Stimulated activated naive CD8-positive, alpha-beta T cell treated with anti-CD3 and anti-CD28 coated beads, Interleukin-15, Interleukin-2, amounts not matched to agents 100 U/mL and 50 U/mL, for 24 hours (primary cell): ENCODE measurements around the gene STK32C.

Experiments used
- ATAC-seq: fragments of 150-1000 bp; cut with Tn5 transposase; one replicate; pipeline ENCODE4 v1.10.0; 2021
- DNase-seq: peaks from one replicate; pipeline ENCODE4 v3.0.0; 2021

STK32C gene

GRCh38 chr10:132307823-132308586, at the start of gene STK32C:
Gene STK32C (minus strand): TSS chr10:132307950. CDS start chr10:132307833, 117 bp downstream.
- ATAC-seq, result peak; percentile 86
- DNase-seq, result peak; percentile 93

DNA sequence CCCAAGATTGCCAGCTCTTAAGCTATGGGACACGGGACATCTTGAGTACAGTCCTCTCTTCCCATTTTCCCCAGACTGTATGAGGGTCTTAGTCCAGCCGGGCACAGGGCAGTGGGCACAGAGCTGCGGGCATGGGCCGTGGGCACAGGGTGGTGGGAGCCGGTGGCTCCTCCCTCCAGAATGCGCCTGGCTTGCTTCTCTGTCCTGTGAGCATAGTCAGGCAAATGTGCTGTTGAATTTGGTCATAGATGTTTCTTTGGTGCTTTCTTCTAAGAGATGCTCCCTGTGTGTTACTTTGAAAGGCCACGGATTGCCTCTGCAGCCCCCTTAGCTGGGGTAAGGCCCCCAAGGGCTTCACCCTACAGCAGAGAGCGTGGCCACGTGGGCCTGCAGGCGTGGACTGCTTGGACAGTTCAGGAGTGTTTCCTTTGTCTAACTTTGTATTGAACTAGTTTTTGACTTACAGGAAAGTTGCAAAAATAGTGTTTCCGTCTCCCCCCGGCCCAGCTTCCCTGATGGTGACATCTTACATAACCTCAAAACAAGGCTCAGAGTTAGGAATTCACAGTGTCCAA, 49.0 kb upstream of the STK32C start:
- DNase-seq, result no peak
- ATAC-seq, result no peak

GRCh38 chr10:132355754-132356153, 48.0 kb upstream of the STK32C start:
- DNase-seq (no peak), ATAC-seq (no peak)

DNA sequence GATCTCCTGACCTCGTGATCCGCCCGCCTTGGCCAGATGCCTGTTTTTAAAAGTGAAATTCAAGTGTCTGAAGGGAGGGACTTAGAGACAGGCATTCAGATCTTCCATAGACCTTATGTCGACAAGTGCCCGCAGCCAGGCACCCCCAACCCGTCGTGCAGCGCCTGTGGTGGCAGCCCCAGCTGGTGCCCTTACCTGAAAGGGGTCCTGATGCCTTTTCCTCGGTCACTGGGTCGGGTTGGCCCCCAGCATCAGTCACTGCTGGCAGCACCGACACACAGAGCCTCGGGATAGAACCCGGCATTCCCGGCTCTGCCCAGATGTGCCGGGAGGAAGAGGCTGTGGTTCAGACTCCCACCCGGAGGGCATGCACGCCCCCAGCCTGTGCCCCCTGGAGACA, 47.5 kb upstream of the STK32C start:
- ATAC-seq (no peak), DNase-seq (no peak)

- no peak for DNase-seq
- ATAC-seq, result no peak
These were observed 46.8 kb upstream of the STK32C start for GRCh38 chr10:132354356-132355094.

- DNase-seq (no peak), ATAC-seq (no peak)
These were observed 46.0 kb upstream of the STK32C start for GRCh38 chr10:132353456-132354355.

DNA sequence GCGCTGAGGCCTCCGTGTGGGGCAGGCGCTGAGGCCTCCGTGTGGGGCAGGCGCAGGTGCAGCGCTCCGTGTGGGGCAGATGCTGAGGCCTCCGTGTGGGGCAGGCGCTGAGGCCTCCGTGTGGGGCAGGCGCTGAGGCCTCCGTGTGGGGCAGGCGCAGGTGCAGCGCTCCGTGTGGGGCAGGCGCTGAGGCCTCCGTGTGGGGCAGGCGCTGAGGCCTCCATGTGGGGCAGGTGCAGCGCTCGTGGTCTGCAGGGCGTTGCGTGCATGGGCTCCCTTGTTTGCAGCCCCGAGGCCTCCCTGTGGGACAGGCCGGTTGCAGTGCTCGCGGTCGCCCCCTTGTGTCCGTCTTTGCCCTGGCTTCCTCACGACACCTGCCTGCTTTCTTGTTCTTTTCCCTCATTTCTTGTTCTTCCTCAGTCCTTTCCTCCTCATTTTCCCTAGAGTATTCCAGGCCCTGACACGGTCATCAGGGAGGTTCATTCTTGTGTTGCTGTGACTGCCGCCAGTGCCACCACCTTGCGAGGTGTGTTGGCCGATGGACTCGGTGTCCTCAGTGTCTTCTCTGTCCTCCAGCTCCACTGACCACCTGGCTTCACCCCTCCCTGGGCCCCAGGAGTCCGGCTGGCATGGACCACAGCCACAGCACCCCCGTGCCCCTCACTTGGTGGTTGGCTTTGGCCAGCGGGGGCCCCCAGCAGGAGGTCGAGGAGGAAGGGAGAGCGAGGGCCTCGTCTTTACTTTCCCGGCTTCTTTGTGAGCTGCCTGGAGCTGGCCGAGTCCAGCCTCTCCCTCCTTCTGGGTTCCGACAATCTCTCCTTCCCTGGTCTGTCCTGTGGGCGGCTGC, 44.9 kb upstream of the STK32C start:
- peak; percentile 85 for DNase-seq

DNA sequence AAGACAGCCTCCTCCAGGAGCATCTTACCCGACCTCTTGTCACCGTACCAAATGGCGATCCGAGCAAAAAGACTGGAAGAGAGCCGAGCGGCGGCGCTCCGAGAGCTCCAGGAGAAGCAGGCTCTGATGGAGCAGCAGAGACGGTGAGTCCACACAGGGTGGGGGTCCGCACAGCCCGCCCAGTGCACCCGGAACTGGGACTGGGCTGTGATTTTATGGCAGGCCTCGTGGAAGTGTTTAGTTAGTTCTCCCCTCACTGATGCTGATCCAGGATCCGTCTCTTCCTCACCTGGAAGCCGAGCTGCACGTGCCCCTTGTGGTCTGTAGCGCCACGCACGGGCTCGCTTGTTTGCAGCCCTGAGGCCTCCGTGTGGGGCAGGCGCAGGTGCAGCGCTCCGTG, 43.9 kb upstream of the STK32C start:
- DNase-seq (no peak), ATAC-seq (no peak)

More for the DNA sequence above, 44.9 kb upstream of the STK32C start:
- ATAC-seq, result peak; percentile 62

DNA sequence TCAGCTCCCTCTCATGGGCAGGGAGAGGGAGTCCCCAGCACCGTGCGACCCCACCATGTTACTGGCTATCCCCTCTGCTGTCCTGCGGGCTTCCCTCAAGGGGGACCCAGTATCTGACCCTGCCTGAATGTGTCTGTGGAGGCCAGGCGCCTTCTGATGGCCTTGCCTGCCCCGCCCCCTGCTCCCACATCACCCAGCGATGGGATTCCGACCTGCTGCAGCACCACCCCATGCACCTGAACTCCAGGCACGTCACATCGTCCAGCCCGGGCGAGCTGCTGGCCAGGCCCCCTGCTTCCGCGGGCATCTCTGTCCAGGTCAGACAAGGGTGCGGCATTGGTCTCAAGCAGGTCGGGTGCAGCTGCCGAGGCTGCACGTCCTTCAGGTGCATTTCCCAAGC, 43.2 kb upstream of the STK32C start:
- no peak for DNase-seq
- ATAC-seq, result no peak

- ATAC-seq, result no peak
- DNase-seq, result no peak
These were observed 42.6 kb upstream of the STK32C start for GRCh38 chr10:132350391-132350790.

DNA sequence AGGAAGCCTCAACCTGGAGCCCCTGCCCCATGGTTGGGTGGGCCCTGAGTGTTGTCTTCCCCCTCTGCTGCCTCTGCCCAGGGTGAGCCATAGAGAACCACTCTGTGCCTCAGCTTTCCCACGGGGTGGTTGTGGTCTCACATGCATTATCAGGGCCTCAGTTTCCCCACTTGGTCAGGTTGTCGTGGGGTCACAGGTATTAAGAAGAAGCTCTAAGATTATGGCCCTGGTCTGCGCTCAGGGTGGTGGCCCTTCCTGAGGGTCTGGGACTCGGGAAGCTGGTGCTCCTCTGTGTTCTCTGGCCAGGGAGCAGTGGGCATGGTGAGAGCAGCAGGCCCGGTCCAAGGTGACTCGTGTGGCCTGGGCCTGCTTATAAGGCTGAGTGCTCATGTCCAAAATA, 42.0 kb upstream of the STK32C start:
- ATAC-seq, result no peak
- no peak for DNase-seq

GRCh38 chr10:132347931-132348267, 40.1 kb upstream of the STK32C start:
- ATAC-seq (no peak), DNase-seq (no peak)

DNA sequence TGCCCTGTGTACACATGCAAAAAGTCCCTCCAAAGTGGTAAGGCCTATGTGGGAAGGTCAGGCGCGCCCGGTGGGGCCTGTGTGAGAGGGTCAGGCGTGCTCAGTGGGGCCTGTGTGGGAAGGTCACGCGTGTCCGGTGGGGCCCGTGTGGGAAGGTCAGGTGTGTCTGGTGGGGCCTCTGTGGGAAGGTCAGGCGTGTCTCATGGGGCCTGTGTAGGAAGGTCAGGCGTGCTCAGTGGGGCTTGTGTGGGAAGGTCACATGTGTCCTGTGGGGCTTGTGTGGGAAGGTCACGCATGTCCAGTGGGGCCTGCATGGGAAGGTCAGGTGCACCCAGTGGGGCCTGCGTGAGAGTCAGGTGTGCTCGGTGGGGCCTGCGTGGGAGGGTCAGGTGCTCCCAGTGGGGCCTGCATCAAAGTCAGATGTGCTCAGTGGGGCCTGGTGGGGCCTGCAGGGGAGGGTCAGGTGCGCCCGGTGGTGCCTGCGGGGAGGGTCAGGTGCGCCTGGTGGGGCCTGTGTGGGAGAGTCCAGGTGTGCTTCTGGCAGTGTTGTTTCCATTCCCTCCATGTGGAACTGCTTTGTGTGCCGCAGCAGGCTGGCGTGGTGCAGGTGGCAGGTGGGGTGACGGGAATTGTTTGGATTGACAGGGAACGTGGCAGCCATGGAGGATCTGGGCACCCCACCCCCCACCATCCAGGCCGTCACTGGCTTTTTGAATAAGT, 39.6 kb upstream of the STK32C start:
- ATAC-seq (no peak), DNase-seq (no peak)

DNA sequence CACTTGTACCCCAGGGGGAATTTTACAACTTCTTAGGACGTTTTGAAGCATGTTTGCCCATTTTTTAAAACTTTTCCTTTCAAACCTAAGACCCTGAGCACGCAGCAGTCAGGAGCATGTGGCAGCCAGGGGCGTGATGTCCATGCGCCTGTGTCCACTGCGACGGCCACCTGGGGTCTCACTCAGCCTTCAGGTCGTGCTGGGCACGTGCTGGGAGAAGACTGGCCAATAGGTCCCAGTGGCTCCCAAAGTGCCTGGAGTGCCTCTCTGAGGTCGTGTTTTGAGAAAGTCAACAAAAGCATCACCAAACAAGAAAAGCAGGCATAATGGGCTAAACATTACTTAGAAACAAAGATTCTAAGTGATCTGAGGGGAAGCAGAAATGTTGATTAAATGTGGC, 39.1 kb upstream of the STK32C start:
- DNase-seq (no peak), ATAC-seq (no peak)

GRCh38 chr10:132345345-132345744, 37.6 kb upstream of the STK32C start:
- DNase-seq (no peak), ATAC-seq (no peak)

DNA sequence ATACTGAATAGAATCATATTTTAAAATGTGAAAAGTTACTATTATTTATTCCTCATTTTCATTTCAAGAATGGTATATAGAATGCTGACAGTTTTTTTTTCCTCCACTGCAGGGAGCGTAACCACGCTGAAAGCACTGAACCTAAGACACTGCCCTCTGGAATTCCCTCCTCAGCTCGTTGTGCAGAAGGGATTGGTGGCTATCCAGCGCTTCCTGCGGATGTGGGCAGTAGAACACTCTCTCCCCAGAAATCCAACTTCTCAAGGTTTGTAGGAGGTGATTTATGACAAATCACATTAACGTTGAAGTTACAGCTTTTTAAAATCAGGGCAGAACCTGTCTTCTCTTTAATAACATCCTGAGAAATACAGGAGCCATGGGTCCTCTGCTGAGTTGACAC, 36.6 kb upstream of the STK32C start:
- ATAC-seq (no peak), DNase-seq (no peak)

- ATAC-seq (no peak), DNase-seq (no peak)
These were observed 34.8 kb upstream of the STK32C start for GRCh38 chr10:132342553-132342952.

- ATAC-seq, result no peak
- no peak for DNase-seq
These were observed 34.0 kb upstream of the STK32C start for GRCh38 chr10:132341781-132342180.

GRCh38 chr10:132341017-132341416, 33.3 kb upstream of the STK32C start:
- no peak for ATAC-seq
- DNase-seq, result no peak

DNA sequence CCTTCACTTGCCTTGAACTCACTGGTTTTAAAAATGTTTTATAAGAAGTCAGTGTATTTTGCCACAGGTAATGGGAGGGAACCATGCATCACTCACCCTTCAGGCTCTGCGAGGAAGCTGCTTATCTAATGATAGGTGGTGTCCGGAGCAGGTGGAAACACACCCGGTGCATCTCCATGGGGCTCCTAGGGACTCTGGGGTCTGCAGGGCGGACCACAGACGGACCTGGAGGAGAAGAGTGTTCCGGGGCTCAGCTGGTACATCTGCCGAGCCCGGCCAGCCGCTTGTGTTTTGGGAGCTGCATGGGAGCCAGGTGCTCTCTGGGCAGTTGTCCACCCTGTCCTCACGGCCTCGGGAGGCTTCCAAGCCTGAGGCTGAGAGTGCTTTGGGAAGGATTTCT, 31.5 kb upstream of the STK32C start:
- DNase-seq (no peak), ATAC-seq (no peak)

GRCh38 chr10:132338876-132339275, 31.1 kb upstream of the STK32C start:
- ATAC-seq (no peak), DNase-seq (no peak)
